H1 (cell line): ENCODE data around the gene ITGA11. TPM values are rescaled to one million over a fixed set of nuclear protein-coding genes. Genes with fewer than 3 reads are reported as not detected.

ENCODE experiments used
- ASH2L ChIP-seq: fragments of 200-600, 300-600 bp; sonication (generic); IDR thresholded peaks from one replicate; pipeline ENCODE4 v1.7.1; 2017; ENCODE audit warnings: low read length
- BACH1 ChIP-seq: IDR thresholded peaks from 2 replicates; pipeline ENCODE4 v1.6.1; 2012; ENCODE audit warnings: low read length, improper control_type of control experiment
- BCL11A ChIP-seq, 2 experiments: IDR thresholded peaks; one replicate each; pipeline ENCODE4 v1.6.1; 2011; ENCODE audit warnings: low read depth in 2 of 2, low read length in 2 of 2, mild to moderate bottlenecking in 2 of 2
- BRCA1 ChIP-seq: IDR thresholded peaks from 2 replicates; pipeline ENCODE4 v1.6.1; 2012; ENCODE audit warnings: low read depth, low read length, improper control_type of control experiment
- CREB1 ChIP-seq: IDR thresholded peaks from 2 replicates; pipeline ENCODE4 v1.6.1; 2012; ENCODE audit warnings: inconsistent platforms
- EP300 ChIP-seq, 2 experiments: IDR thresholded peaks; 1 replicate in 1 of 2; 2 replicates in 1 of 2; pipeline ENCODE4 v1.6.1; 2011 to 2012; ENCODE audit warnings: low read depth in 2 of 2, low read length in 2 of 2, mild to moderate bottlenecking in 2 of 2, borderline replicate concordance in 1 of 2, inconsistent platforms in 1 of 2, moderate library complexity in 1 of 2
- EZH2 ChIP-seq: fragments of 200-600 bp; sonication (generic); IDR thresholded peaks from 2 replicates; pipeline ENCODE4 v1.7.1; 2012; ENCODE audit warnings: low read depth, mild to moderate bottlenecking, moderate library complexity, low read length, inconsistent platforms; ENCODE audit not compliant: severe bottlenecking
- GABPA ChIP-seq: IDR thresholded peaks from 2 replicates; pipeline ENCODE4 v1.6.1; 2011; ENCODE audit warnings: mild to moderate bottlenecking, low read length, moderate library complexity, borderline replicate concordance; ENCODE audit not compliant: insufficient read depth
- GTF2F1 ChIP-seq: IDR thresholded peaks from 2 replicates; pipeline ENCODE4 v1.6.1; 2012; ENCODE audit warnings: low read depth, low read length, improper control_type of control experiment, borderline replicate concordance
- KDM1A ChIP-seq: fragments of 200-600, 300-600 bp; sonication (generic); IDR thresholded peaks from 2 replicates; pipeline ENCODE4 v1.7.1; 2016; ENCODE audit warnings: mild to moderate bottlenecking, low read length, borderline replicate concordance
- KDM5A ChIP-seq: fragments of 200-600 bp; IDR thresholded peaks from 2 replicates; pipeline ENCODE4 v1.7.1; 2012; ENCODE audit warnings: mild to moderate bottlenecking, low read length, inconsistent platforms, mixed read lengths
- PHF8 ChIP-seq: fragments of 200-600 bp; sonication (generic); conservative IDR thresholded peaks from 2 replicates; pipeline ENCODE4 v1.7.1; 2012; ENCODE audit warnings: low read depth, mild to moderate bottlenecking, inconsistent platforms, low read length, moderate library complexity
- POLR2AphosphoS5 ChIP-seq: IDR thresholded peaks from 2 replicates; pipeline ENCODE4 v1.6.1; 2011; ENCODE audit warnings: low read depth, low read length
- RXRA ChIP-seq: IDR thresholded peaks from 2 replicates; pipeline ENCODE4 v1.6.1; 2011; ENCODE audit warnings: low read depth, mild to moderate bottlenecking, low read length, moderate library complexity; ENCODE audit not compliant: insufficient read depth
- SIRT6 ChIP-seq: IDR thresholded peaks from one replicate; pipeline ENCODE4 v1.7.1; 2012; ENCODE audit warnings: low read length, inconsistent platforms
- SP1 ChIP-seq: IDR thresholded peaks from 2 replicates; pipeline ENCODE4 v1.6.1; 2011; ENCODE audit warnings: low read depth, low read length
- SRF ChIP-seq: IDR thresholded peaks from 2 replicates; pipeline ENCODE4 v1.6.1; 2011; ENCODE audit warnings: mild to moderate bottlenecking, low read depth, low read length, moderate library complexity
- TAF1 ChIP-seq: IDR thresholded peaks from 2 replicates; pipeline ENCODE4 v1.6.1; 2011; ENCODE audit warnings: mild to moderate bottlenecking, low read depth, low read length
- TBP ChIP-seq: IDR thresholded peaks from 2 replicates; pipeline ENCODE4 v1.6.1; 2011; ENCODE audit warnings: low read depth, low read length, improper control_type of control experiment
- polyA plus RNA-seq, 7 experiments: library from polyadenylated mRNA; depleted of rRNA in 3 of 7; stranded (reverse) in 5 of 7; unstranded in 2 of 7; fragments of >200 nt in 5 of 7; fragments of 200-250 nt in 2 of 7; gene quantifications; 1 replicate in 5 of 7; 2 replicates in 1 of 7; 4 replicates in 1 of 7; pipeline versions ENCODE4 v1.2.1 to v1.2.3, GENCODE V29; 2011 to 2013; ENCODE audit warnings: missing spikeins in 2 of 7, mixed read lengths in 2 of 7
- total RNA-seq: library from RNA; stranded (reverse); fragmentation: NEBNext Ultra II Directional; extraction: Animal tissue kit (Norgen Biotek cat#: 25700); gene quantifications from 2 replicates; pipeline ENCODE4 v1.2.1, GENCODE V29; 2021
- TF ChIP-seq, protein P1 (sequence below): IDR thresholded peaks from 2 replicates; pipeline ENCODE4 v1.6.1; 2012; ENCODE audit warnings: low read length, inconsistent platforms

Gene ITGA11
- total and polyA plus RNA-seq, 2 of the 8 experiments (the other 6 are each of a cell fraction or from before 2014, with no cell fraction given), result 0.05 to 0.06 TPM

DNA sequence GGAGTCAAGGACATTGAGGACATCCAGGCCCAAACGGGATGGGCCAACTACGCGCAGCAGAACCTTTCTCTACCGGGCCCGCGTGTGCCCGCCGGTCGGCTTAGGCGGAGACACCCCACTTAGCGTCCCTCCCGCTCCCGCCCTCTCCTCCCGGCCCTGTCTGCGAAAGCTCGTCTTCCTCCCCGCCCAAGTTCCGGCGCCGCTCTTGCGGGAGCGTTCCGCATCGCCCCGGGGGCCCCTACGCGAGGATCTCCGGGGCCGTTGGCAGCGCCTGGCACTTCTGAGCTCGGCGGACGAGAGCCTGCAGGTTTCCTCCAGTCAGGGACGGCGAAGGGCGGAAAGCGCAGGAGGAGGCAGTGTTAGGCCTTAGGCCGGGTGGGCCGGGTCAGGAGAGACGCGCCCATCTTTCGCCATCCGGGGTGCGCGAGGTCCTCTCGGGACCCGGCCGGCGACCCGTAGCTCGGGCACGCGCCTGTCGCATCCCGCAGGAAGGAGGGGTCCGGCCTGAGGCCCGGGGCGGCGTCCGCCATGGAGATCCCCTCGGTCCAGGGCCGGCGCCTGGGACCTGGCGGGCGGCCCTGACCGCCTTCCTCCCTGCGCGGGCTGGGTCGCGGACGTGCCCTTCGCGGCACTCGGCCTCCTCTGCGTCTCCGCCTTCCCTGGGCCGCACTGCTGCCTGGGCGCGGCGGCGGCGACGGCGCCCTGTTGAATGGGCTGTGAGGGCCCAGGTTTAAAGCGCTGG, 154.2 kb downstream of the ITGA11 start, which contains the start of gene FEM1B (continued):
- TF ChIP-seq GTF2F1 (peak; percentile 11; the same call in 1 of the 2 replicates), EZH2 (no peak), TAF1 (peak; percentile 94), CREB1 (peak; percentile 80), ASH2L (peak; percentile 77), SIRT6 (no peak), GABPA (peak; percentile 87; the same call in 1 of the 2 replicates), BCL11A (IDR thresholded peaks at IDR 0.05; ENCODE audit: low read depth in 2 of 2, low read length in 2 of 2) (no peak), TBP (peak; percentile 87), BACH1 (no peak), POLR2AphosphoS5 (peak; percentile 79), KDM5A (peak; percentile 44), EP300 (IDR thresholded peaks at IDR 0.05; ENCODE audit: borderline replicate concordance in 1 of 2, low read depth in 2 of 2, low read length in 2 of 2) (peak in 1 of 2 experiments; percentile 68; a peak in 1 of 3 replicates), PHF8 (peak; percentile 92), SP1 (peak; percentile 70; the same call in 1 of the 2 replicates), BRCA1 (no peak), RXRA (no peak), SRF (0 out of 2 replicates have a peak, but pooled peaks have one; percentile 18), KDM1A (no peak)
- TF ChIP-seq, protein P1, sequence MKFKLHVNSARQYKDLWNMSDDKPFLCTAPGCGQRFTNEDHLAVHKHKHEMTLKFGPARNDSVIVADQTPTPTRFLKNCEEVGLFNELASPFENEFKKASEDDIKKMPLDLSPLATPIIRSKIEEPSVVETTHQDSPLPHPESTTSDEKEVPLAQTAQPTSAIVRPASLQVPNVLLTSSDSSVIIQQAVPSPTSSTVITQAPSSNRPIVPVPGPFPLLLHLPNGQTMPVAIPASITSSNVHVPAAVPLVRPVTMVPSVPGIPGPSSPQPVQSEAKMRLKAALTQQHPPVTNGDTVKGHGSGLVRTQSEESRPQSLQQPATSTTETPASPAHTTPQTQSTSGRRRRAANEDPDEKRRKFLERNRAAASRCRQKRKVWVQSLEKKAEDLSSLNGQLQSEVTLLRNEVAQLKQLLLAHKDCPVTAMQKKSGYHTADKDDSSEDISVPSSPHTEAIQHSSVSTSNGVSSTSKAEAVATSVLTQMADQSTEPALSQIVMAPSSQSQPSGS, result no peak; the same call in 1 of the 2 replicates
